SK-N-SH treated with all-trans-retinoic acid at 6 μM for 48 hours (cell line): Measurements from ENCODE around the gene PLAU.

Experiments used
- RARB ChIP-seq: fragments of 250-450 bp; sonication (Bioruptor Pico); IDR thresholded peaks from 2 replicates; pipeline ENCODE4 v1.8.0; 2021; ENCODE audit warnings: mild to moderate bottlenecking, moderate library complexity
- TCF4 ChIP-seq: fragments of 250-450 bp; sonication (Bioruptor Pico); IDR thresholded peaks from 2 replicates; pipeline ENCODE4 v1.8.0; 2021; ENCODE audit warnings: mild to moderate bottlenecking, moderate library complexity, borderline replicate concordance
- ZFP30 ChIP-seq: fragments of 450-650 bp; formaldehyde crosslinking; IDR thresholded peaks from 2 replicates; pipeline ENCODE4 v1.5.0; 2022; ENCODE audit warnings: mild to moderate bottlenecking, moderate library complexity
- ZNF8 ChIP-seq: fragments of 450-650 bp; formaldehyde crosslinking; IDR thresholded peaks from 2 replicates; pipeline ENCODE4 v1.5.0; 2020; ENCODE audit warnings: mild to moderate bottlenecking, moderate library complexity

DNA sequence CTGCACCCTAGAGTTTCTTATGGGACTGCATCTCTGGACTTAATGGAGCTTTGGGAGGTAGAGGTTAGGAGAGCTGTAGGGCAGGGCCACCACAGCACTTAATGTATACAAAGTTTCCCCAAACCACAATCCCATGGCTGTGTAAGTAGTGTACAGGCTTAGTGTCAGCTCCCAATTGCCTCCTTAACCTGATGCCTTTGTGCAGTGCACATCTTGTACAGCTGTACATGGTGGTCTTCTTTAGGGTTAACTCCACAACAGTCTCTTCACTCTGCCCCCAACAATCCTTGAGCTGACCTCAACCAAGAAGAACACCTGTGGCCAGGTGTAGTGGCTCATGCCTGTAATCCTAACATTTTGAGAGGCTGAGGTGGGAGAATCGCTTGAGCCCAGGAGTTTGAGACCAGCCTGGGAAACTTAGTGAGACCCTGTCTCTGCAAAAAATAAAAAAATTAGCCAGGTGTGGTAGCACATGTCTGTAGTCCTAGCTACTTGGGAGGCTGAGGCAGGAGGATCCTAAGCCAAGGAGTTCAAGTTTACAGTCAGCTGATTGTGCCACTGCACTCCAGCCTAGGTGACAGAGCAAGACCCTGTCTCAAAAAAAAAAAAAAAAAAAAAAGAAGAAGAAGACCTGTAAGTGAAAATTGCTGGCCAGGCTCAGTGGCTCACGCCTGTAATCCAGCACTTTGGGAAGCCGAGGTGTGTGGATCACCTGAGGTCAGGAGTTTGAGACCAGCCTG lies 6.8 kb downstream of the PLAU start:
- no peak for TF ChIP-seq ZFP30 (CRISPR knock-in tag)
- no peak for TF ChIP-seq ZNF8 (CRISPR knock-in tag)
- no peak for TF ChIP-seq TCF4 (CRISPR knock-in tag)
- no peak for TF ChIP-seq RARB
